GM13976 (cell line): ENCODE measurements around the gene PDCL3.

Source experiments
- DNase-seq: peaks from one replicate; pipeline ENCODE4 v3.0.0; 2012; ENCODE audit warnings: low spot score
- in situ Hi-C: fragments of 300-500 bp; cut with MboI; formaldehyde crosslinking; loops from one replicate; pipeline ENCODE4 v1.12.0; 2022; ENCODE audit warnings: low sequenced_read_pairs, mixed read lengths, inconsistent platforms; ENCODE audit not compliant: unreplicated experiment
- TF ChIP-seq, protein P1 (sequence below): IDR thresholded peaks from 2 replicates; pipeline ENCODE4 v1.5.1; 2012; ENCODE audit warnings: borderline replicate concordance, mild to moderate bottlenecking; ENCODE audit not compliant: insufficient read depth; ENCODE audit errors: extremely low read depth, missing control alignments, control extremely low read depth

The PDCL3 gene

DNA sequence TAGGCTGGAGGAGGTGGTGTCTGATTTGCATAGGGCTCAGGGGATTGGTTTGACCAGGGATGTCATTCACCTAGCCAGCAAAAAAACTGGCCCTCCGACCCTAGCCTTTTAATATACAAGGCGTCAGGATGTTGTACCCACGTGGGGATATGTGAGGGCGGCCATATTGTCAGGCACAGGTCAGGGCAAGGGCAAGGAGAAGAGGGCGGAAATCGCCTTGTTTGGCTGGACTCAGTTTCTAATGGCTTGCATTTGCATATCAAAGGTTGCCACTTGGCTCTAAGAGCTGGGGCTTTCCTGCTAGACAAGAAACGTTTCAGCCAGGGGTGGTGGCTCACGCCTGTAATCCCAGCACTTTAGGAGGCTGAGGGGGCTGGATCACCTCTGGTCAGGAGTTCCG, 24.9 kb upstream of the PDCL3 start:
- DNase-seq = no peak
- in situ Hi-C loops = no loop called here

DNA sequence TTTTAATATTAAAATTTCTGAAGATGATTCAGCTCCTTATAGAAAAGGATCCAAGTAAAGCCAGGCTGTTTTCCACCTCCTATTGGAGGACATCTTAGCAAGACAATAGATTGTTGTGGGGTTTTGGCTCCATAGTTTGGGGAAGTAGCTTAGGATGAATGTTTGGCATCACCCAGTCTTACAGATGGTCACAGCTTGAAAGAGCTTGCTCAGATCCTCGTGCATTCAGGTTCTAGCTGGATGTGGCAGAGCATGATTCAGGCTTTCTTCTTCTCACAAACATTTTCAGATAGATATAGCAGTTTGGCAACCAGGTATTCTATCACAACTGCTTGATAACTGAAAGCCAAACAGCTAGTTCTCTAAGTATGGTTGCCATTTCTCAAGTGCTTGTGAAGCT, 23.6 kb upstream of the PDCL3 start:
- TF ChIP-seq, protein P1, sequence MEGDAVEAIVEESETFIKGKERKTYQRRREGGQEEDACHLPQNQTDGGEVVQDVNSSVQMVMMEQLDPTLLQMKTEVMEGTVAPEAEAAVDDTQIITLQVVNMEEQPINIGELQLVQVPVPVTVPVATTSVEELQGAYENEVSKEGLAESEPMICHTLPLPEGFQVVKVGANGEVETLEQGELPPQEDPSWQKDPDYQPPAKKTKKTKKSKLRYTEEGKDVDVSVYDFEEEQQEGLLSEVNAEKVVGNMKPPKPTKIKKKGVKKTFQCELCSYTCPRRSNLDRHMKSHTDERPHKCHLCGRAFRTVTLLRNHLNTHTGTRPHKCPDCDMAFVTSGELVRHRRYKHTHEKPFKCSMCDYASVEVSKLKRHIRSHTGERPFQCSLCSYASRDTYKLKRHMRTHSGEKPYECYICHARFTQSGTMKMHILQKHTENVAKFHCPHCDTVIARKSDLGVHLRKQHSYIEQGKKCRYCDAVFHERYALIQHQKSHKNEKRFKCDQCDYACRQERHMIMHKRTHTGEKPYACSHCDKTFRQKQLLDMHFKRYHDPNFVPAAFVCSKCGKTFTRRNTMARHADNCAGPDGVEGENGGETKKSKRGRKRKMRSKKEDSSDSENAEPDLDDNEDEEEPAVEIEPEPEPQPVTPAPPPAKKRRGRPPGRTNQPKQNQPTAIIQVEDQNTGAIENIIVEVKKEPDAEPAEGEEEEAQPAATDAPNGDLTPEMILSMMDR = no peak
- in situ Hi-C loops = no loop called here
- no peak for DNase-seq

More for the DNA sequence above, 24.9 kb upstream of the PDCL3 start:
- TF ChIP-seq, protein P1 = no peak

- in situ Hi-C loops = no loop called here
- DNase-seq = no peak
These were observed 21.4 kb upstream of the PDCL3 start for GRCh38 chr2:100541404-100541803.

GRCh38 chr2:100542418-100542817, 20.4 kb upstream of the PDCL3 start:
- TF ChIP-seq, protein P1 = no peak
- in situ Hi-C loops = no loop called here
- no peak for DNase-seq

More at GRCh38 chr2:100541404-100541803, 21.4 kb upstream of the PDCL3 start:
- TF ChIP-seq, protein P1 = no peak

DNA sequence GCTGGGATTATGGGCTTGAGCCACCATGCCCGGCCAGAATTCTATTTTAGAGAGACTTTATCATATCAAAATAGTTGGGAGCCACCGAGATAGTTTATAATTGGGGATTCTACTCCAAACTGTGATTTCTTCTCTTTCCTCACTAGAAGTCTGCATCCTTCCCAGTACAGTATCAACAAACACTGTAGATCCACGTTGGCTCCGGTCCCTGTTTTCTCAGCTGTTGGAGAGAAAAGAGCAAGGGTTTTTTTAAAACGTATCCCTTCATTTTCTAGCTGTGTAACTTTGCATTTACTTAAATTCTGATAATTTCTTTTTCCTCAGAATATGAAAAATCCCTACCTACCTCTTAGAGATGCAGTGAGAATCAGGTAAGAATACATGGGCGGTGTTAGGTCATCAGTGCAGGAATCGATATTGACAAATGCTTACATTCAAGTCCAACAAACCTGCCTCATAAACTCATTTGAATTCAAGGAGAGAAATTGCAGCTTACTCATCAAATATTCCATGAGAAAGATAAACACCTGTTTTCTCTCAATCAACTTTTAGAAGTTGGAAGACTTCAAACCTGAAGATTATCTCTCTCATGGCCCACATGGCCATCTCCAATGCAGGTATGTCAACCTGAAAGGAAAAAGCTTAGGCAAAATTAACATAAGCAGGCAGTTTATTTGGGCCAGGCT, 17.7 kb upstream of the PDCL3 start:
- TF ChIP-seq, protein P1 = no peak
- no peak for DNase-seq
- in situ Hi-C loops = no loop called here

GRCh38 chr2:100546469-100546868, 16.3 kb upstream of the PDCL3 start:
- TF ChIP-seq, protein P1 = no peak
- in situ Hi-C loops = no loop called here
- DNase-seq = no peak
